HepG2 (cell line): ENCODE results near the gene AEN. TPM values are rescaled to one million over a fixed set of nuclear protein-coding genes. Genes with fewer than 3 reads are reported as not detected.

Experiments used
- ATRX ChIP-seq: sonication (generic); formaldehyde crosslinking; IDR thresholded peaks from 2 replicates; pipeline ENCODE4 v1.4.0; 2020; ENCODE audit warnings: missing genetic modification reagents, borderline replicate concordance
- DR1 ChIP-seq: sonication (generic); formaldehyde crosslinking; IDR thresholded peaks from 2 replicates; pipeline ENCODE4 v1.8.0; 2021; ENCODE audit warnings: mild to moderate bottlenecking, missing genetic modification reagents, inconsistent platforms
- EED ChIP-seq: sonication (generic); formaldehyde crosslinking; IDR thresholded peaks from 2 replicates; pipeline ENCODE4 v1.5.0; 2020; ENCODE audit warnings: mild to moderate bottlenecking, missing genetic modification reagents
- KDM5A ChIP-seq: fragments of 200-600 bp; sonication (generic); IDR thresholded peaks from 2 replicates; pipeline ENCODE4 v1.7.0; 2018; ENCODE audit warnings: antibody characterized with exemption, mild to moderate bottlenecking, low read length, borderline replicate concordance
- SIX1 ChIP-seq: sonication (generic); formaldehyde crosslinking; IDR thresholded peaks from 2 replicates; pipeline ENCODE4 v1.4.0; 2020; ENCODE audit warnings: missing genetic modification reagents, borderline replicate concordance
- SNAPC2 ChIP-seq: sonication (generic); formaldehyde crosslinking; IDR thresholded peaks from 2 replicates; pipeline ENCODE4 v1.8.1; 2022; ENCODE audit warnings: mild to moderate bottlenecking, missing genetic modification reagents
- TBL1XR1 ChIP-seq: fragments of 150-350 bp; IDR thresholded peaks from 2 replicates; pipeline ENCODE4 v1.6.1; 2014; ENCODE audit warnings: borderline replicate concordance, low read length; ENCODE audit not compliant: partially characterized antibody
- TRIM24 ChIP-seq: sonication (generic); formaldehyde crosslinking; IDR thresholded peaks from 2 replicates; pipeline ENCODE4 v1.8.0; 2022; ENCODE audit warnings: mild to moderate bottlenecking, missing genetic modification reagents
- polyA plus RNA-seq, 8 experiments: library from polyadenylated mRNA; depleted of rRNA in 3 of 8; stranded (reverse) in 7 of 8; unstranded in 1 of 8; fragments of >200 nt; fragmentation: Illumina TruSeq in 4 of 8; extraction: Trizol in 4 of 8; gene quantifications; 2 replicates each; pipeline versions ENCODE4 v1.2.1 to v1.2.3, GENCODE V29; 2011 to 2016; ENCODE audit warnings: low read depth in 4 of 8, missing spikeins in 1 of 8, mixed read lengths in 1 of 8; ENCODE audit not compliant: insufficient read depth in 1 of 8
- total RNA-seq, 5 experiments: library from RNA; depleted of rRNA; stranded (reverse); fragments of >200 nt; fragmentation: Illumina TruSeq; extraction: Trizol; gene quantifications; 2 replicates each; pipeline ENCODE4 v1.2.3, GENCODE V29; 2016; ENCODE audit warnings: low read depth in 1 of 5
- TF ChIP-seq, protein P1 (sequence below): IDR thresholded peaks from 2 replicates; pipeline ENCODE4 v1.6.1; 2016; ENCODE audit warnings: missing biosample characterization, missing genetic modification reagents, low read depth
- TF ChIP-seq, protein P2 (sequence below): sonication (generic); formaldehyde crosslinking; IDR thresholded peaks from 2 replicates; pipeline ENCODE4 v1.5.0; 2020; ENCODE audit warnings: missing genetic modification reagents
- TF ChIP-seq, protein P3 (sequence below): sonication (generic); formaldehyde crosslinking; IDR thresholded peaks from 2 replicates; pipeline ENCODE4 v1.4.0; 2020; ENCODE audit warnings: missing genetic modification reagents
- TF ChIP-seq, protein P4 (sequence below): sonication (generic); formaldehyde crosslinking; IDR thresholded peaks from 2 replicates; pipeline ENCODE4 v1.4.0; 2020; ENCODE audit warnings: mild to moderate bottlenecking, missing genetic modification reagents, borderline replicate concordance
- TF ChIP-seq, protein P5 (sequence below): sonication (generic); formaldehyde crosslinking; IDR thresholded peaks from 2 replicates; pipeline ENCODE4 v1.4.0; 2020; ENCODE audit warnings: mild to moderate bottlenecking, missing genetic modification reagents
- TF ChIP-seq, protein P6 (sequence below): sonication (generic); formaldehyde crosslinking; IDR thresholded peaks from 2 replicates; pipeline ENCODE4 v1.5.1; 2020; ENCODE audit warnings: missing genetic modification reagents, mild to moderate bottlenecking, borderline replicate concordance

AEN gene
- total and polyA plus RNA-seq, 2 of the 13 experiments (the other 11 are each of a cell fraction or from before 2014, with no cell fraction given) = 51.3 to 118 TPM

DNA sequence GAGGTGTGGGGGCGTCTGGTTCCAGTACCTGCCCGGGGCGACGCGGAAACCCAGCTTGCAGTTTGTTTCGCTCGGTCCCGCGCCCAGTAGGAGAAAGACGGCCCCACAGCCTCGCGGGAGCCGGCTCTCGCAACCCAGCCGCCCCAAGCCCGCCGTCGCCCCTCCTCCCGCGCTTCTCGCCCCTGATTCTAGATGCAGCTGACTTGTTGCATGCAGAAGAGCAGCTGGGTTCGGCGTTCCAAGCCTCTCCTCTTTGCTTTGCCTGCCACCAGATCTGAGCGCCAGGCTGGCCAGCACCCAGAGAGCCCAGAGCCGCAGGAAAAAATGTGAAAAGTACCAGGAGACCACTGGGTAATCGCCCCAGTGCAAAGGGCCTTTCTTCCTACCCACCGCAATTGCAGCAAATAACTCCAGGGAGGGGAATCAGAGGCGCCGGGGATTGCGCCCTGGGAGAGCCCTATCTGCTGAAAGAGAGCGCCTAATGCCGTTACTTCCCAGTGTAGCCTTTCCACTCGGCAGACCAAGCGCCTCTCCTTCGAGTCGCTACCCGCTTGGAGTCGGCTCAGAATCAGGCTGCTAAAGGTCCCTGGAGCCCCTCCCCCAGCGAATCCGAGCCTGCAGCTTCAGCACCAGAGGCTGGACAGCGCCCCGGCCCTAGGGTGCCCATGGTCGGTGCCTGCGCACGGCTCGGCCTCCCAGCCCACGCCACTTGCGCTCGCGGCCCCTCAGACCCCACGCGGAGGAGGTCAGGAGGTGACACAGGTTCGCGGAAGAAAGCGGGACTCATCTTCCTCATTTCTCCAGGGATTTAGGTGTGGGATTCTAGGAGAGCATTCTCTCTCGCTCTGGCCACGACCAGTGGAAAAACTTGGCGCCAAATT lies 15.7 kb upstream of the AEN start (continued):
- TF ChIP-seq, protein P1, sequence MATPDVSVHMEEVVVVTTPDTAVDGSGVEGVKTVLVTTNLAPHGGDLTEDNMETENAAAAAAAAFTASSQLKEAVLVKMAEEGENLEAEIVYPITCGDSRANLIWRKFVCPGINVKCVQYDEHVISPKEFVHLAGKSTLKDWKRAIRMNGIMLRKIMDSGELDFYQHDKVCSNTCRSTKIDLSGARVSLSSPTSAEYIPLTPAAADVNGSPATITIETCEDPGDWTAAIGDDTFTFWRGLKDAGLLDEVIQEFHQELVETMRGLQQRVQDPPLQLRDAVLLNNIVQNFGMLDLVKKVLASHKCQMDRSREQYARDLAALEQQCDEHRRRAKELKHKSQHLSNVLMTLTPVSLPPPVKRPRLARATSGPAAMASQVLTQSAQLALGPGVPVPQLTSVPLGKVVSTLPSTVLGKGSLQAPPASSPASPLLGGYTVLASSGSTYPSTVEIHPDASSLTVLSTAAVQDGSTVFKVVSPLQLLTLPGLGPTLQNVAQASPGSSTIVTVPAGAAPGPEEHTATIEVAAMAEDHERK (CRISPR knock-in tag) = no peak
- TF ChIP-seq, protein P2, sequence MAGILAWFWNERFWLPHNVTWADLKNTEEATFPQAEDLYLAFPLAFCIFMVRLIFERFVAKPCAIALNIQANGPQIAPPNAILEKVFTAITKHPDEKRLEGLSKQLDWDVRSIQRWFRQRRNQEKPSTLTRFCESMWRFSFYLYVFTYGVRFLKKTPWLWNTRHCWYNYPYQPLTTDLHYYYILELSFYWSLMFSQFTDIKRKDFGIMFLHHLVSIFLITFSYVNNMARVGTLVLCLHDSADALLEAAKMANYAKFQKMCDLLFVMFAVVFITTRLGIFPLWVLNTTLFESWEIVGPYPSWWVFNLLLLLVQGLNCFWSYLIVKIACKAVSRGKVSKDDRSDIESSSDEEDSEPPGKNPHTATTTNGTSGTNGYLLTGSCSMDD (CRISPR knock-in tag) = no peak
- no peak for TF ChIP-seq ATRX
- no peak for TF ChIP-seq TRIM24 (CRISPR knock-in tag)
- TF ChIP-seq SNAPC2 (CRISPR knock-in tag) = no peak
- TF ChIP-seq KDM5A = no peak
- no peak for TF ChIP-seq SIX1 (CRISPR knock-in tag)
- TF ChIP-seq, protein P3, sequence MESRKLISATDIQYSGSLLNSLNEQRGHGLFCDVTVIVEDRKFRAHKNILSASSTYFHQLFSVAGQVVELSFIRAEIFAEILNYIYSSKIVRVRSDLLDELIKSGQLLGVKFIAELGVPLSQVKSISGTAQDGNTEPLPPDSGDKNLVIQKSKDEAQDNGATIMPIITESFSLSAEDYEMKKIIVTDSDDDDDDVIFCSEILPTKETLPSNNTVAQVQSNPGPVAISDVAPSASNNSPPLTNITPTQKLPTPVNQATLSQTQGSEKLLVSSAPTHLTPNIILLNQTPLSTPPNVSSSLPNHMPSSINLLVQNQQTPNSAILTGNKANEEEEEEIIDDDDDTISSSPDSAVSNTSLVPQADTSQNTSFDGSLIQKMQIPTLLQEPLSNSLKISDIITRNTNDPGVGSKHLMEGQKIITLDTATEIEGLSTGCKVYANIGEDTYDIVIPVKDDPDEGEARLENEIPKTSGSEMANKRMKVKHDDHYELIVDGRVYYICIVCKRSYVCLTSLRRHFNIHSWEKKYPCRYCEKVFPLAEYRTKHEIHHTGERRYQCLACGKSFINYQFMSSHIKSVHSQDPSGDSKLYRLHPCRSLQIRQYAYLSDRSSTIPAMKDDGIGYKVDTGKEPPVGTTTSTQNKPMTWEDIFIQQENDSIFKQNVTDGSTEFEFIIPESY (CRISPR knock-in tag) = no peak
- TF ChIP-seq DR1 (CRISPR knock-in tag) = no peak
- no peak for TF ChIP-seq TBL1XR1
- TF ChIP-seq, protein P4, sequence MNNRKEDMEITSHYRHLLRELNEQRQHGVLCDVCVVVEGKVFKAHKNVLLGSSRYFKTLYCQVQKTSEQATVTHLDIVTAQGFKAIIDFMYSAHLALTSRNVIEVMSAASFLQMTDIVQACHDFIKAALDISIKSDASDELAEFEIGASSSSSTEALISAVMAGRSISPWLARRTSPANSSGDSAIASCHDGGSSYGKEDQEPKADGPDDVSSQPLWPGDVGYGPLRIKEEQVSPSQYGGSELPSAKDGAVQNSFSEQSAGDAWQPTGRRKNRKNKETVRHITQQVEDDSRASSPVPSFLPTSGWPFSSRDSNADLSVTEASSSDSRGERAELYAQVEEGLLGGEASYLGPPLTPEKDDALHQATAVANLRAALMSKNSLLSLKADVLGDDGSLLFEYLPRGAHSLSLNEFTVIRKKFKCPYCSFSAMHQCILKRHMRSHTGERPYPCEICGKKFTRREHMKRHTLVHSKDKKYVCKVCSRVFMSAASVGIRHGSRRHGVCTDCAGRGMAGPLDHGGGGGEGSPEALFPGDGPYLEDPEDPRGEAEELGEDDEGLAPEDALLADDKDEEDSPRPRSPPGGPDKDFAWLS (CRISPR knock-in tag) = no peak
- no peak for TF ChIP-seq EED (CRISPR knock-in tag)
- TF ChIP-seq, protein P5, sequence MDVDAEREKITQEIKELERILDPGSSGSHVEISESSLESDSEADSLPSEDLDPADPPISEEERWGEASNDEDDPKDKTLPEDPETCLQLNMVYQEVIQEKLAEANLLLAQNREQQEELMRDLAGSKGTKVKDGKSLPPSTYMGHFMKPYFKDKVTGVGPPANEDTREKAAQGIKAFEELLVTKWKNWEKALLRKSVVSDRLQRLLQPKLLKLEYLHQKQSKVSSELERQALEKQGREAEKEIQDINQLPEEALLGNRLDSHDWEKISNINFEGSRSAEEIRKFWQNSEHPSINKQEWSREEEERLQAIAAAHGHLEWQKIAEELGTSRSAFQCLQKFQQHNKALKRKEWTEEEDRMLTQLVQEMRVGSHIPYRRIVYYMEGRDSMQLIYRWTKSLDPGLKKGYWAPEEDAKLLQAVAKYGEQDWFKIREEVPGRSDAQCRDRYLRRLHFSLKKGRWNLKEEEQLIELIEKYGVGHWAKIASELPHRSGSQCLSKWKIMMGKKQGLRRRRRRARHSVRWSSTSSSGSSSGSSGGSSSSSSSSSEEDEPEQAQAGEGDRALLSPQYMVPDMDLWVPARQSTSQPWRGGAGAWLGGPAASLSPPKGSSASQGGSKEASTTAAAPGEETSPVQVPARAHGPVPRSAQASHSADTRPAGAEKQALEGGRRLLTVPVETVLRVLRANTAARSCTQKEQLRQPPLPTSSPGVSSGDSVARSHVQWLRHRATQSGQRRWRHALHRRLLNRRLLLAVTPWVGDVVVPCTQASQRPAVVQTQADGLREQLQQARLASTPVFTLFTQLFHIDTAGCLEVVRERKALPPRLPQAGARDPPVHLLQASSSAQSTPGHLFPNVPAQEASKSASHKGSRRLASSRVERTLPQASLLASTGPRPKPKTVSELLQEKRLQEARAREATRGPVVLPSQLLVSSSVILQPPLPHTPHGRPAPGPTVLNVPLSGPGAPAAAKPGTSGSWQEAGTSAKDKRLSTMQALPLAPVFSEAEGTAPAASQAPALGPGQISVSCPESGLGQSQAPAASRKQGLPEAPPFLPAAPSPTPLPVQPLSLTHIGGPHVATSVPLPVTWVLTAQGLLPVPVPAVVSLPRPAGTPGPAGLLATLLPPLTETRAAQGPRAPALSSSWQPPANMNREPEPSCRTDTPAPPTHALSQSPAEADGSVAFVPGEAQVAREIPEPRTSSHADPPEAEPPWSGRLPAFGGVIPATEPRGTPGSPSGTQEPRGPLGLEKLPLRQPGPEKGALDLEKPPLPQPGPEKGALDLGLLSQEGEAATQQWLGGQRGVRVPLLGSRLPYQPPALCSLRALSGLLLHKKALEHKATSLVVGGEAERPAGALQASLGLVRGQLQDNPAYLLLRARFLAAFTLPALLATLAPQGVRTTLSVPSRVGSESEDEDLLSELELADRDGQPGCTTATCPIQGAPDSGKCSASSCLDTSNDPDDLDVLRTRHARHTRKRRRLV (CRISPR knock-in tag) = 0 out of 2 replicates have a peak, but pooled peaks have one; percentile 48
- TF ChIP-seq, protein P6, sequence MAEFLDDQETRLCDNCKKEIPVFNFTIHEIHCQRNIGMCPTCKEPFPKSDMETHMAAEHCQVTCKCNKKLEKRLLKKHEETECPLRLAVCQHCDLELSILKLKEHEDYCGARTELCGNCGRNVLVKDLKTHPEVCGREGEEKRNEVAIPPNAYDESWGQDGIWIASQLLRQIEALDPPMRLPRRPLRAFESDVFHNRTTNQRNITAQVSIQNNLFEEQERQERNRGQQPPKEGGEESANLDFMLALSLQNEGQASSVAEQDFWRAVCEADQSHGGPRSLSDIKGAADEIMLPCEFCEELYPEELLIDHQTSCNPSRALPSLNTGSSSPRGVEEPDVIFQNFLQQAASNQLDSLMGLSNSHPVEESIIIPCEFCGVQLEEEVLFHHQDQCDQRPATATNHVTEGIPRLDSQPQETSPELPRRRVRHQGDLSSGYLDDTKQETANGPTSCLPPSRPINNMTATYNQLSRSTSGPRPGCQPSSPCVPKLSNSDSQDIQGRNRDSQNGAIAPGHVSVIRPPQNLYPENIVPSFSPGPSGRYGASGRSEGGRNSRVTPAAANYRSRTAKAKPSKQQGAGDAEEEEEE (CRISPR knock-in tag) = no peak
